LNCAP (cell line): ENCODE results near the gene ERGIC3.

Experiments
- TF ChIP-seq, protein P1 (sequence below): fragments of 450-650 bp; IDR thresholded peaks from 2 replicates; pipeline ENCODE4 v1.5.1; 2017; ENCODE audit warnings: mild to moderate bottlenecking

Gene ERGIC3

DNA sequence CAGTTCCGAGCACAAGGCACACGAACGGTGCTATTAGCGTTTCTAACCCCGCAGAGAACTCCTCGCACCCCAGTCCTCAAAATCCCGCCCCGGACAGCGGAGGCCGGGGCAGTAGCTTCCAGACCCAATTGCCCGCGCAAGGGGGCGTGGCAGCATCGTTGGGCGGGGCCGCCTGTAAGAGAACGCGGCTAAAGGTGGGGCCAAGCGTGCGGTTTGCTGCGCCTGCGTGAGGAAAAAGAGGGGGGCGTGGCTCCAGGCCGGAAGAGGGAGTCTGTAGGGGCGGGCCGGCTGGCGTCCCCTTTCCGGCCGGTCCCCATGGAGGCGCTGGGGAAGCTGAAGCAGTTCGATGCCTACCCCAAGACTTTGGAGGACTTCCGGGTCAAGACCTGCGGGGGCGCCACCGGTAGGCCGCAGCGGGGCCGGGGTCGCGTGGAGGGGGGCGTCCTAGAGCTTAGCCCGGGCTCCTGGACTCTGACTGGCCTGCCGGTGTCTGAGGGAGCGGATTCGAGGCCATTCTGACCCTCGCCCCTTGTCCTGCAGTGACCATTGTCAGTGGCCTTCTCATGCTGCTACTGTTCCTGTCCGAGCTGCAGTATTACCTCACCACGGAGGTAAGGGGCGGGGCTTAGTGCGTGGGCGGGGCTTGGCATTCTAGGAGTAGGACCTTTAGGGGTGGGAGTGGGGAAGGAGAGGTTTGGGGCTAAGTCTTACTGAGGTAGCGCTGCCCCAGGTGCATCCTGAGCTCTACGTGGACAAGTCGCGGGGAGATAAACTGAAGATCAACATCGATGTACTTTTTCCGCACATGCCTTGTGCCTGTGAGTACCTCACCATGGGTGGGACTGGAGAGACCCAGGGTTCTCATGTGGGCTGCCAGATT, at the start of gene ERGIC3:
Gene ERGIC3 (plus strand): TSS at position 296 of the 880 bp plus-strand sequence. CDS start 20 bp downstream, at position 316.
- TF ChIP-seq, protein P1, sequence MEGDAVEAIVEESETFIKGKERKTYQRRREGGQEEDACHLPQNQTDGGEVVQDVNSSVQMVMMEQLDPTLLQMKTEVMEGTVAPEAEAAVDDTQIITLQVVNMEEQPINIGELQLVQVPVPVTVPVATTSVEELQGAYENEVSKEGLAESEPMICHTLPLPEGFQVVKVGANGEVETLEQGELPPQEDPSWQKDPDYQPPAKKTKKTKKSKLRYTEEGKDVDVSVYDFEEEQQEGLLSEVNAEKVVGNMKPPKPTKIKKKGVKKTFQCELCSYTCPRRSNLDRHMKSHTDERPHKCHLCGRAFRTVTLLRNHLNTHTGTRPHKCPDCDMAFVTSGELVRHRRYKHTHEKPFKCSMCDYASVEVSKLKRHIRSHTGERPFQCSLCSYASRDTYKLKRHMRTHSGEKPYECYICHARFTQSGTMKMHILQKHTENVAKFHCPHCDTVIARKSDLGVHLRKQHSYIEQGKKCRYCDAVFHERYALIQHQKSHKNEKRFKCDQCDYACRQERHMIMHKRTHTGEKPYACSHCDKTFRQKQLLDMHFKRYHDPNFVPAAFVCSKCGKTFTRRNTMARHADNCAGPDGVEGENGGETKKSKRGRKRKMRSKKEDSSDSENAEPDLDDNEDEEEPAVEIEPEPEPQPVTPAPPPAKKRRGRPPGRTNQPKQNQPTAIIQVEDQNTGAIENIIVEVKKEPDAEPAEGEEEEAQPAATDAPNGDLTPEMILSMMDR, result no peak

GRCh38 chr20:35492352-35492751, 49.5 kb upstream of the ERGIC3 start:
- TF ChIP-seq, protein P1, result no peak

- TF ChIP-seq, protein P1, result no peak
Measured at GRCh38 chr20:35496481-35496880, 45.4 kb upstream of the ERGIC3 start.

- TF ChIP-seq, protein P1, result no peak
Measured at GRCh38 chr20:35497320-35497719, 44.6 kb upstream of the ERGIC3 start.

DNA sequence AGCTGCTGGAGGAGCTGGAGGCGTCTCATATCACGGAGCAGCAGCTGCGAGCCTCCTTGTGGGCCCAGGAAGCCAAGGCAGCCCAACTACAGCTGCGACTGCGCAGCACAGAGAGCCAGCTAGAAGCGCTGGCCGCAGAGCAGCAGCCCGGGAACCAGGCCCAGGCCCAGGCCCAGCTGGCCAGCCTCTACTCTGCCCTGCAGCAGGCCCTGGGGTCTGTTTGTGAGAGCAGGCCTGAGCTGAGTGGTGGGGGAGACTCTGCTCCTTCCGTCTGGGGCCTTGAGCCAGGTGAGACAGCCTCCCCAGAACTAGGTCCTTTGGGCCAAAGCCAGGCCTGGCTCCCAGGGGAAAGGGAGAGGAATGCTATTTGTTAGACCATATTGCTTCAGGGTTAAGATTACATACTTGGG, 44.1 kb upstream of the ERGIC3 start:
- TF ChIP-seq, protein P1, result no peak

DNA sequence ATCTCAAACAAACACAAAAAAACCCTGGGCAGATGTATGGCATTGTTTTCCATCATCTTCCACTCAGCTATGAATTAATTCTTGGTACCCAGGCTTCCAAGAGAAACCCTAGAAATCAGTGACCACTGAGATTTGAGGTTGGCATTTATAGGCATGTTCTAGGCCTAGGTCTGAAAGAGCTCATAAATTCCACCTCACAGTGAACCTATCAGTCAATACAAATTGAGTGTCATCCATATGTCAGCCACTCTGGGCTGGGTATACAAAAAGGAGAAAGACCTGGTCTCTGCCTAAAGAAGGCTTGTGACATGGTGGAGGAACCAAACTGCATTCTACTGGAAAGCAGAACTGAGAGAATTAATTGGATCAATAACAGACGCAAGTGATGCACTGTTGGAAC, 42.6 kb upstream of the ERGIC3 start:
- TF ChIP-seq, protein P1, result no peak

GRCh38 chr20:35502352-35502751, 39.5 kb upstream of the ERGIC3 start:
- TF ChIP-seq, protein P1, result no peak
